GM12874 (cell line): Measurements from ENCODE around the gene FIGNL2.

Experiments used
- CTCF ChIP-seq: IDR thresholded peaks from 2 replicates; pipeline ENCODE4 v1.5.1; 2011; ENCODE audit warnings: low read depth, mild to moderate bottlenecking, control low read depth, low read length, moderate library complexity; ENCODE audit not compliant: insufficient read depth

The FIGNL2 gene

GRCh38 chr12:51867796-51868428 is 19.4 kb upstream of the FIGNL2 start:
- no peak for TF ChIP-seq CTCF

GRCh38 chr12:51867371-51867770 is 18.9 kb upstream of the FIGNL2 start:
- no peak for TF ChIP-seq CTCF

GRCh38 chr12:51866762-51867161 is 18.2 kb upstream of the FIGNL2 start:
- TF ChIP-seq CTCF, result no peak

- TF ChIP-seq CTCF, result no peak
These were observed 17.8 kb upstream of the FIGNL2 start for GRCh38 chr12:51866324-51866723.

GRCh38 chr12:51865757-51866270 is 17.3 kb upstream of the FIGNL2 start:
- no peak for TF ChIP-seq CTCF

- no peak for TF ChIP-seq CTCF
These were observed 16.5 kb upstream of the FIGNL2 start for GRCh38 chr12:51864833-51865670.

- no peak for TF ChIP-seq CTCF
These were observed 15.7 kb upstream of the FIGNL2 start for GRCh38 chr12:51863933-51864832.
